NCI-H1048 (cell line): ENCODE results near the gene CD81.

ENCODE experiments used
- DNase-seq: peaks from one replicate; lab custom pipeline; 2025; lab: John Stamatoyannopoulos, UW

CD81 gene

DNA sequence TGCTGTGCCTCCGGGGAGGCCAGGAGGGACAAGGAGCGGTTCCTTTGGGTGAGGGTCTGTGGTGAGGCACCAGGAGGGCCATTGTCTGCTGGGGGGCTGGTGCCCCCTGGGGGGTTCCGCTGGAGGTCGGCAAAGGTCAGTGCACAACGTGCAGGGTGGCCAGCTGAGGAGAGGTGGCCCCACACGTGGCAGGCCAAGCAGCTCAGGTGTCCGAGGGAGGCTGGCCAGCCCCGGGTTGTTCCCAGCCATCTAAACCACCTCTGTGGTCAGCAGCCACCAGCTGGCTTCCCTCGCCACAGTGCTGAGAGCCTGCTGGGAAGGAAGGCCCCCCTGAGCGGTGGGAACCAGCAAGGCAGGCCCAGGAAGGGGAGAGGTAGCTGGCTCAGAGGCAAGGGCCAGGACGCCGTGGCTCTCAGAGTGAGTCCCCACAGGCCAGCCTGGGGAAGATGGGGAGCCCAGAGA lies 27.7 kb downstream of the CD81 start:
- DNase-seq: no peak

DNA sequence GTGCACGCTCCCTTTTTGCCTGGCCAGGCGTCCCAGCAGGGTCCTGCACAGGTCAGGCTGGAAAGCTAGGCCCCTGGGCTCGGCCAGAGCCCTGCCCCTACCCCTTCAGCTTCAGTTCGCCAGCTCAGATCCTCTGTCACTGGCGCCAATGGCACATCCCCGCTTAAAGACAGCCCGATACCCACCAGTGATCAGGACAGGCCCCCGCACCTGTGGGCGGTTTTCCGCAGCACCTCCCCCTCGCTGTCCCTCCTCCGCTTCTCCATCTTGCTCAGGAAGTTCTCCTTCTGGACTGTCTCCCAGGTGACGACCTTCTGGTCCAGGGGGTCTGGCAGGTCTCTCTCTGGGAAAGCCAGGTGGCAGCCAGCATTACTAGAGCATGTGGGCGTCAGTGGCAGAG lies 29.3 kb downstream of the CD81 start:
- no peak for DNase-seq

GRCh38 chr11:2406878-2407410 lies 29.8 kb downstream of the CD81 start:
- DNase-seq: no peak

GRCh38 chr11:2408671-2409070 lies 31.6 kb downstream of the CD81 start:
- DNase-seq: no peak

DNA sequence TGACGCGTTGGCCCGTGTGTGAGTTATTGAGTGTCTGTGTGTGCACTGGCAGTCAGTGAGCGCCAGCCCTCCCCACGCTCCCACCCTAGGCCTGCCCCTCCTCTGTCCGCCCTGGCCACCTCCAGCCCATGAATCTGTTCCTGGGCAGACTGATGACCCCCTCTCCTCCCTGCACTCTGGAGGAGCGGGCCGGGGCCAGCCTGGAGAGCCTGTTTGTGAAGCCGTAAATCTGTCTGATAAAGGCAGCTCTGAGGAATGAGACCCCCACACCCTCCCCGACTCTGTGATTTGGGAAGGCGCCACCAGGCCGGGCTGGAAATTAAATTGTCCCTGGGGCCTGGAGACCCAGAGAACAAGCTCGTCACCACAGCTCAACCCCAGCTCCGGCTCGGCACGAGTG lies 32.0 kb downstream of the CD81 start:
- no peak for DNase-seq

- DNase-seq: no peak
Observed at GRCh38 chr11:2409611-2410468, 32.7 kb downstream of the CD81 start.

DNA sequence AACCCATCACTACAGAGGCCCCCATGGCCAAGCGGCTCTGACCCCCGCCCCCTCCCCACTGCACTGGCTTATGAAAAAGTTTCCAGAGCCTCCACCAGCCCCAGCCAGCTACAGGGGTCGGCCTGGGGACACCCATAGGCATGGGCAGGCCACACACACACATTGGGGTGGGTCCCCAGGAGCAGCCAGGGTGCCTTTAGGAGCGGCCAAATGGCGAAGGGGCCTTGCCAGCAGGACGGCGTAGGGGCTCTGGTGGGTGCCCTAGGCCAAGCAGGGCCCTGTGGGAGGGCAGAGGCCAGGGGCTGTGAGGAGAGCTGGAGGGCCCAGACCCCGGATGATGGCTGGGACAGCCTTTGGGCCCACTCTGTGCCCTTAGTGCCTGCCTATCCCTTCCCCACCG lies 33.5 kb downstream of the CD81 start:
- DNase-seq: no peak

DNA sequence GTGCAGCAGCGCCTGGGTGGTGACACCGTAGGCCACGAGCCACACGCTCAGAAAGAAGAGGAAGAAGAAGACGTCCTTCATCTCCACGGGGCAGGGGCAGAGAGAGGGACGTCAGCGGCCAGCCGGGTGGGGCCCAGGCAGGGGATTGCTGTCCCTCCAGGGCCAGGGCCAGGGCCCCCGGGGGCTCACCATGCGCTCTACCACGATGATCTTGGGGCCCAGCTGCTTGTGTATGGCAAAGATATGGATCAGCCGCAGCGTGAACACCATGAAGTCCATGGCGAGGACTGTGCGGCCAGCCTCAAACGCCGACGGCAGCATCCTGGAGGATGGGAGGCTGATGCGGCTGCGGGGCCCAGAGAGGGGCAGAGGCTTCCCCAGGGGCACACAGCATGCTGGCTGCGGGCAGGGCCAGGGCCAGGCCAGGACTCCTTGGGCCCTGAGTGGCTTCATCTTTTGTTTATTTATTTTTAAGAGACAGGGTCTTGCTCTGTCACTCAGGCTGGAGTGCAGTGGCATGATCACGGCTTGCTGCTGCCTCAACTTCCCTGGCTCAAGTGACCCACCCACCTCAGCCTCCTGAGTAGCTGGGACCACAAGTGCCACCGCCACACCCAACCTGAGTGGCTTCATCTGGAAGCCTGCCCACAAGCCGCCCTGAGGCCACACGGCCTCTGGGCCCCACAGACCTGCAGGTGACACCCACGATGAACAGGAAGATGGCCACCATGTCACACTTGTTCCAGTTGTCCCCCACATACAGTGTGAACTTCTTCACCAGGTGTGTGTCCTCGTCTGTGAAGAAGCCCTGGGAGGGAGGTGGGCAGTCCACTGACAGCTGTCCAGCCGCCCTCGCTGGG lies 34.6 kb downstream of the CD81 start:
- DNase-seq: no peak

DNA sequence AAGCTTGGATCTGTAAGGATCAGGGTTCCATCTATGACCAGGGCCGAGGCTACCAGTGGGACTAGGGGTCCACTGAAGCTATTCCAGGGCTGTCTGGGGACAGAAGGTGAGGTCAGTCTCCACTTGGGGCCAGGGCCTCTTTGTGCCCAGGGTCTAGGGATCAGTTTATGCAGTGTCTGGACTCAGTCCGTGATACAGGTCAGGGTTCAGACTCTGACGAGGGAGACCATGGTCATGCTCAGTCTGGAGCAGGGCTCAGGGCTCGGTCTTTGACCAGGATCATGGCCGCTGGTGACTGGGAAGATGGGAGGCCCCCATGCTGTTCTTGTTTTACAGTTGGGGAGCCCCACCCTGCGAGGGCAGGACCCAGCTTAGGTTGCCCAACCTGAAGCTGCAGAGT lies 35.2 kb downstream of the CD81 start:
- DNase-seq: no peak

GRCh38 chr11:2413742-2414579 lies 36.9 kb downstream of the CD81 start:
- no peak for DNase-seq

- no peak for DNase-seq
Observed at GRCh38 chr11:2414616-2415015, 37.5 kb downstream of the CD81 start.

GRCh38 chr11:2415171-2415570 lies 38.1 kb downstream of the CD81 start:
- DNase-seq: no peak

GRCh38 chr11:2415601-2416380 lies 38.7 kb downstream of the CD81 start:
- no peak for DNase-seq

DNA sequence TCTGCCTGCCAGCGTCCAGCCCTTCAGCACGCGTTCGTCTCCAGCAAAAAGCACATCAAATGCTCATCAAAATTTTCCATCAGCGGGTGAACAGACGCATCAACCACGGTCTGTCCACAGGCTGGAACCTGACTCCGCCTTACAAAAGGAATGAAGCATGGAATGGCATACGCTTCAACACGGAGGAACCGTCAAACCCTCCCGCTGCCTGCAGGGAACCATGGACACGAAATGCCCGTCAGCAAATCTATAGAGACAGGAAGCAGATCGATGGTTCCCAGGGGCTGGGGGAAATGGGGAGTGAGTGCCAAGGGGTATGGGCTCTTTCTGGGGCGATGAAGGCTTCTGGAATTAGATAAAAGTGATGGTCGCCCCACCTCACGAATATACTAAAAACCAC lies 39.7 kb downstream of the CD81 start:
- no peak for DNase-seq

GRCh38 chr11:2417856-2418692 lies 41.0 kb downstream of the CD81 start:
- DNase-seq: no peak

DNA sequence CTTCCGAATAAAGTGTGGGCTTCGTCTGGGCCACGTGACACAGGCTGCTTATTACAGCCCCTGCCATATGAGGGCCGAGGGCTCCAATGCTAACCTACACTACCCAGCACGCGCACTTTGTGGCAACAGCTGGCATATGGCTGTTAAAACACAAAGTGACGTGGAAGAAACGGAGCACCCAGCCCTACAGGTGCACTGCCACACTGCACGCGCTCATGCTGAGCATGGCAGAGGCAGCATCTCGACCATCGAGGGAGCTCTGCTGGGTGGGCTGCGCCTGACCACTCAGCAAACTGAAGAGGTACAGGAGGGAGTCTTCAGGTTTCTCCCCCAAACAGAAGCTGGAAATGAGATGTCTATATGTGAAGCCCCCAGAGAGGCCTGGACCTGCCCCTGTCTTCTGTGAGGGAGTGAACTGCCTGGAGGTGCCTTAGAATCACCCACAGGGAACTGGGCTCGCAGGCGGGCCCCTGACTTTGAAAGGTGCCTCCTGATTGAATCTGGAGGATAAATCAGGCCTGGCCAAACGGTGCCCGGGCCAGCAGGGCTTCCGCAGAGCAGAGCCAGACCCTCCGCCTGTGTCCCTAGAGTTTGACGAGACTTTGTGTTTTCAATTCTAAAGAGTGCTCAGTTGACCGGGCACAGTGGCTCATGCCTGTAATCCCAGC lies 41.7 kb downstream of the CD81 start:
- DNase-seq: no peak

DNA sequence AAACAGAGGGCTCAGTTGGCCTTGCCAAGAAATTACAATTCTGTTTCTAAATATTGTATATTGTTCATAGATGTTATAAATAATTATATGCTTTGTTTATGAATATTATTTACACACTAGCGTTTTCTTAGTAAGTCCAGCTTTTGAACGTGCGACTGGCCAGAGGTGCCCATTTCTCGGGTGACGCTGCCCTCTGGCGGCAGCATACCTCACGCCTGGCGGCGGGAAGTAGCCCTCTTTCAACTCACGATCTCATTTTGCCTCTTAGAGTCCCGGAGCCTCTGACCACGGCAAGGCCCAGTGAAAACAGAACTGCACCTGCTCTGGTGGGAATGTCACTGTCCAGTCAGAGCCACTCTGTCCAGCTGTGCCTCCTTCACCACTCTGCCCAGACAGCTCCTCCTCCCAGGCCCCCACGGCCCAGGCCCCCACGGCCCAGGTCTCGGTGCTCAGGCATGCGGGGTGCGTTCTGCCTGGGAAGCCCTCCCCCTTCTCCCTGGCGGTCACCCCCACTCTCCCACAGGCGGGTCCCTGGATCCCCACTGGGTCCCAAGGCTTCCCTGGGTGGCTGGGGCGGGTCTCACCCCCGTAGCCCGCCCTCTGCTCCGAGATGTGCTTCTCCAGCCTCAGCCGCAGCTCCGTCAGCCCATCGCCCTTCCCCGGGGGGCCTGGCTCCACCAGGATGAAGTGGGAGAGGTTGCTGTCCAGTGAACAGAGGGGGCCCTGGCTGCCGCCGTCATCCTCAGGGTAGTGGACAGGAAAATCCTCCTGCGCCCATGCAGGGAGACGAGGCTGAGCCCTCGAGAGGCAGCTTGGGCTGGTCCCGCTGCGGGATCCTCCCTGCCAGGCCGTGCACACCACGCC lies 42.8 kb downstream of the CD81 start:
- DNase-seq: peak; percentile 26

DNA sequence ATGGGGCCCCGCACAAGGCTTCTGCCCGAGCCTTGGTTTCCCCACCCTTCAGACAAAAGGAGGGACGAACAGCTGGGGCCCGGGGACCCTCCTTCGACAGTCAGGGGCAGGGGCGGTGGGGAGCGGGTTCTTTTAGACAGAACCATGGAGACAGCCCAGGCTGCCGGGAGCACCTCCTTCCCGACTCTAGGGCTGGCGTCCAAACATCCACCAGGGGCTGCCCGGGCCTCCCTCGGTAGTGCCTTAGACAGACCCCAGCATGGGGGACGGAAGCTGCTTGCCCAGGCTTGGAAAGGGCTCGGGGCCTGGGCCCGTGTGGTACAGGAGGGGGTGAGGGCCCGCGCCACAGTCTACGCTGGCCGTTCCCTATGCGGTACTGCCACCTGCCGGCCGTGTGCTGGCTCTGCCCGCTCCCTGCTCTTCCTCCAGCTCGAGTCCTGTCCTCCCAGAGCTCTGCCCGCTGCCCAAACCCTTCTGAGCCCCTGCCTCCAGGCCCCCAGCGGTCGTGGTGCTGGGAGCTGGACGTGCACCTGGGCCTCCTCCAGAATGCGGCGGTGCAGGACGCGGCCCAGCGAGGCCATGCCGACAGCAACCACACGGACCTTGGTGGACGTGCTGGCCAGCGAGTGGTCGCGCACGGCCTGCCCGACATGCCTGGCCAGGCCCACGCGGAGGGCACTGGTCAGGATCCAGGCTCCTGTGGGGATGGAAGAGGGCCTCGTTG lies 43.6 kb downstream of the CD81 start:
- DNase-seq: peak; percentile 61
